ENCODE data around the gene ACTR5.

The ACTR5 gene

GRCh38 chr20:38748097-38748860 lies at the start of gene ACTR5:
Gene ACTR5, plus strand, starts transcription at chr20:38748460. Its CDS starts 19 bp downstream, at chr20:38748479.
- Histone ChIP-seq H3K27me3 (ENCODE audit: control insufficient read depth, insufficient read depth, low read length) (peaks cover 22% of the 10 kb centered on the region), H3K27ac (ENCODE audit: low read length) (peak within 1 kb of the TSS; percentile 46), H3K9me3 (ENCODE audit: control insufficient read depth, low read depth, low read length) (no peaks in the 10 kb centered on the region), H3K4me3 (ENCODE audit: low read length) (peak within 1 kb of the TSS; percentile 65), H3K4me1 (ENCODE audit: control insufficient read depth, low read depth, low read length) (peaks cover 4% of the 10 kb centered on the region), H3K36me3 (ENCODE audit: control insufficient read depth, low read depth, low read length) (peaks cover 12% of the 10 kb centered on the region), H3K9ac (ENCODE audit: low read length) (peak within 1 kb of the TSS; percentile 57)

DNA sequence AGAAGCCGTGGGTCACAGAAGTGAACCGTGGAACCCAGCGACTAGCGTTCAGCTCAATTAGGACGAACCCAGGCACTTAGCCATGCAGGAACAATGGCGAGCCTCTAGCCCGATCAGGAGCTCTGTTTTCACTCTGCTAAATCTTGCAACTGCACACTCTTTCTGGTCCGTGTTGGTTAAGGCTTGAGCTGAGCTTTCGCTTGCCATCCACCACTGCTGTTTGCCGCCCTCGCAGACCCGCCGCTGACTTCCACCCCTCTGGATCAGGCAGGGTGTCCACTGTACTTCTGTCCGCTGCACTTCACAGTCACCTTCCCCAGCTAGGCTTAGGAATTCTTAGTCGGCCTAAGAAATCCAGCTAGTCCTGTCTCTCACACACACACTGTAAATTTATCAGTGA lies 49.7 kb upstream of the ACTR5 start:
- H3K9ac ChIP-seq (ENCODE audit: low read length): no peak overlapping the region
- H3K27me3 ChIP-seq (ENCODE audit: control insufficient read depth, insufficient read depth, low read length): no peaks in the 10 kb centered on the region
- H3K36me3 ChIP-seq (ENCODE audit: control insufficient read depth, low read depth, low read length): no peaks in the 10 kb centered on the region
- H3K9me3 ChIP-seq (ENCODE audit: control insufficient read depth, low read depth, low read length): no peaks in the 10 kb centered on the region
- H3K4me3 ChIP-seq (ENCODE audit: low read length): no peak overlapping the region
- H3K4me1 ChIP-seq (ENCODE audit: control insufficient read depth, low read depth, low read length): peaks cover 5% of the 10 kb centered on the region
- no peak overlapping the region for H3K27ac ChIP-seq (ENCODE audit: low read length)

DNA sequence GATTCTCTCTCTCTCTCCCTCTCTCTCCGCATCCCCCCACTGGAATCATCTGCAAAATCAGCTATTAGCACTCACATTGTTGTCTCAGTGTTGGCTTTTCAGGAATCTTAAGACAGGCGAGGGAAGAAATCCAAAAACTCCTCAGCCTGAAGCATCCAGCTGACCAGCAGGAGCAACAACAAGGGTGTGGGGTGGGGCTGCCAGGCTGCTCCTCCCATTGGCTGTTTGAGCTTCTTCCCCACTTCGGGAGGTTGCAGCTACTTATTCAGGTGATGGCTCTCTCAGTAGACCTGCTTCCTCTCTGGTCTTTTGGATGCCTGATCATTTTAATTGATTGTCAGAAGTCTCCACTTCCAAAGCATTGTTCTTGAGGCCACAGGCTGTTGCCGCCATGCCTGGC lies 48.1 kb upstream of the ACTR5 start:
- H3K9ac ChIP-seq (ENCODE audit: low read length): no peak overlapping the region
- peaks cover 5% of the 10 kb centered on the region for H3K4me1 ChIP-seq (ENCODE audit: control insufficient read depth, low read depth, low read length)
- no peaks in the 10 kb centered on the region for H3K36me3 ChIP-seq (ENCODE audit: control insufficient read depth, low read depth, low read length)
- H3K4me3 ChIP-seq (ENCODE audit: low read length): no peak overlapping the region
- no peaks in the 10 kb centered on the region for H3K9me3 ChIP-seq (ENCODE audit: control insufficient read depth, low read depth, low read length)
- H3K27ac ChIP-seq (ENCODE audit: low read length): no peak overlapping the region
- no peaks in the 10 kb centered on the region for H3K27me3 ChIP-seq (ENCODE audit: control insufficient read depth, insufficient read depth, low read length)

DNA sequence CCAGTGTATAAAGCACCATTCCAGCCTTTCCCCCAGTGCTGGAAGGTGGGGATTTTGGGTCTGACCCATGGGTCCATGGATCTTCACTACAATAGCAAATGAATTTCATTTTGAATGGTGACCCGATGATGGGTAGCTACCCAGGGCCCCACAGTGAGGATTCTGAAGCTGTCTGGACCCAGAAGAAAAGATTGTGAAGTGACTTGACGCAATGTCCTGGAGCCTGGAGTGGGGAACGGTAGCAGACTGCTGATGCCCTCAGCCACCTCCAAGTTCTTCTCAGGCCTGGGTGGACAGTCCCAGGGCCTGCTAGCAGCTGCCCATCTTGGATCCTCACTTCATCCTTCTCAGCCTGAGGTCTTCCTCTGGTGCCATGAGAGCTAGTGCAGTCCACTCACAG lies 47.3 kb upstream of the ACTR5 start:
- Histone ChIP-seq H3K27me3 (ENCODE audit: control insufficient read depth, insufficient read depth, low read length) (no peaks in the 10 kb centered on the region), H3K9ac (ENCODE audit: low read length) (no peak overlapping the region)

GRCh38 chr20:38703526-38703925 lies 44.7 kb upstream of the ACTR5 start:
- Histone ChIP-seq H3K36me3 (ENCODE audit: control insufficient read depth, low read depth, low read length) (no peaks in the 10 kb centered on the region), H3K4me1 (ENCODE audit: control insufficient read depth, low read depth, low read length) (peaks cover 11% of the 10 kb centered on the region), H3K9ac (ENCODE audit: low read length) (no peak overlapping the region), H3K27me3 (ENCODE audit: control insufficient read depth, insufficient read depth, low read length) (no peaks in the 10 kb centered on the region), H3K4me3 (ENCODE audit: low read length) (no peak overlapping the region), H3K27ac (ENCODE audit: low read length) (no peak overlapping the region), H3K9me3 (ENCODE audit: control insufficient read depth, low read depth, low read length) (no peaks in the 10 kb centered on the region)

More for the DNA sequence above, 47.3 kb upstream of the ACTR5 start:
- Histone ChIP-seq H3K36me3 (ENCODE audit: control insufficient read depth, low read depth, low read length) (no peaks in the 10 kb centered on the region), H3K27ac (ENCODE audit: low read length) (no peak overlapping the region), H3K4me1 (ENCODE audit: control insufficient read depth, low read depth, low read length) (peaks cover 5% of the 10 kb centered on the region), H3K4me3 (ENCODE audit: low read length) (no peak overlapping the region), H3K9me3 (ENCODE audit: control insufficient read depth, low read depth, low read length) (no peaks in the 10 kb centered on the region)

GRCh38 chr20:38704136-38704535 lies 44.1 kb upstream of the ACTR5 start:
- Histone ChIP-seq H3K36me3 (ENCODE audit: control insufficient read depth, low read depth, low read length) (no peaks in the 10 kb centered on the region), H3K4me1 (ENCODE audit: control insufficient read depth, low read depth, low read length) (peaks cover 11% of the 10 kb centered on the region), H3K27me3 (ENCODE audit: control insufficient read depth, insufficient read depth, low read length) (no peaks in the 10 kb centered on the region), H3K4me3 (ENCODE audit: low read length) (no peak overlapping the region), H3K27ac (ENCODE audit: low read length) (no peak overlapping the region), H3K9ac (ENCODE audit: low read length) (no peak overlapping the region), H3K9me3 (ENCODE audit: control insufficient read depth, low read depth, low read length) (no peaks in the 10 kb centered on the region)

DNA sequence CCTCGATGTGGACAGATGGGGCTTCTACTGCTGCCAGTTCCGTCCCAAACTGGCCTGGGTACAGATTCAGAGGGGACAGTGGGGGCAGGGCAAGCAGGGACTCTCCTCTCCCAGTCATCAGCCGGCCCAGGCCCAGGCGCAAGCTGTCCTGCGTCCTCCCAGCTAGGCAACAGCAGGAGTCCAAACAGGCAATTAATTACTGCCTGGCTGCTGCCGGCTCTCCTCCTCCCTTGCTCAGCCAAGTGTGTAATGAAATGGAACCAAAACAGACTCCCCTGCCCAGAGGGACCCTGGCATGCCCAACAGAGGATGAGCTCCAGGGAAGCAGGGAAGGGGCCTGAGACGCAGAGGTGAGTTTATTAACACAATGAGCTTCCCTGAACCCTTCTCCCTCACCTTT lies 41.8 kb upstream of the ACTR5 start:
- H3K36me3 ChIP-seq (ENCODE audit: control insufficient read depth, low read depth, low read length): no peaks in the 10 kb centered on the region
- peaks cover 8% of the 10 kb centered on the region for H3K4me1 ChIP-seq (ENCODE audit: control insufficient read depth, low read depth, low read length)
- H3K9ac ChIP-seq (ENCODE audit: low read length): no peak overlapping the region
- H3K27me3 ChIP-seq (ENCODE audit: control insufficient read depth, insufficient read depth, low read length): no peaks in the 10 kb centered on the region
- H3K27ac ChIP-seq (ENCODE audit: low read length): no peak overlapping the region
- no peak overlapping the region for H3K4me3 ChIP-seq (ENCODE audit: low read length)
- H3K9me3 ChIP-seq (ENCODE audit: control insufficient read depth, low read depth, low read length): no peaks in the 10 kb centered on the region

- H3K4me3 ChIP-seq (ENCODE audit: low read length): no peak overlapping the region
- peaks cover 22% of the 10 kb centered on the region for H3K27me3 ChIP-seq (ENCODE audit: control insufficient read depth, insufficient read depth, low read length)
- H3K9me3 ChIP-seq (ENCODE audit: control insufficient read depth, low read depth, low read length): no peaks in the 10 kb centered on the region
- no peak overlapping the region for H3K27ac ChIP-seq (ENCODE audit: low read length)
- H3K9ac ChIP-seq (ENCODE audit: low read length): no peak overlapping the region
- no peaks in the 10 kb centered on the region for H3K36me3 ChIP-seq (ENCODE audit: control insufficient read depth, low read depth, low read length)
- H3K4me1 ChIP-seq (ENCODE audit: control insufficient read depth, low read depth, low read length): peaks cover 3% of the 10 kb centered on the region
Measured at GRCh38 chr20:38714308-38714707, 34.0 kb upstream of the ACTR5 start.

DNA sequence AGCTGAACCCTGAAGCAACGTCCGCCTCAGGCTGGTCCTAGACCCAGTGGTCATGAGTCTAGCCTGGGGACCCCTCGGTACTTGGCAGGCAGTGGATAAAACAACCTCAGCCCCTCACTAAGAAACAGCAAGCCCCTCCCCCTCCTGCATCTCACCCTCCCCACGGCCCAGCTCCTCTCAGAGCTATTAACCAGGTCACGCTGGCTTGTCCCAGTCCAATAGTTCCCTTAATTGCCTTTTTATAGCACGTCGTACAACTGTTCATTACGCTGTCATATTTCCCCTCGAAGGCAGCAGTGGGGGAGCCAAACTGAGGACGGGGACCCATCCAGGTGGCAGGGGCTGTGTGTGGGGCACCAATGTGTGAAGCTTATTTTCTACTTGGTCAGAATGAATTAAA lies 32.6 kb upstream of the ACTR5 start:
- no peak overlapping the region for H3K27ac ChIP-seq (ENCODE audit: low read length)
- H3K9ac ChIP-seq (ENCODE audit: low read length): no peak overlapping the region
- H3K9me3 ChIP-seq (ENCODE audit: control insufficient read depth, low read depth, low read length): no peaks in the 10 kb centered on the region
- peaks cover 36% of the 10 kb centered on the region for H3K27me3 ChIP-seq (ENCODE audit: control insufficient read depth, insufficient read depth, low read length)
- H3K36me3 ChIP-seq (ENCODE audit: control insufficient read depth, low read depth, low read length): no peaks in the 10 kb centered on the region
- no peak overlapping the region for H3K4me3 ChIP-seq (ENCODE audit: low read length)
- peaks cover under 1% of the 10 kb centered on the region for H3K4me1 ChIP-seq (ENCODE audit: control insufficient read depth, low read depth, low read length)

DNA sequence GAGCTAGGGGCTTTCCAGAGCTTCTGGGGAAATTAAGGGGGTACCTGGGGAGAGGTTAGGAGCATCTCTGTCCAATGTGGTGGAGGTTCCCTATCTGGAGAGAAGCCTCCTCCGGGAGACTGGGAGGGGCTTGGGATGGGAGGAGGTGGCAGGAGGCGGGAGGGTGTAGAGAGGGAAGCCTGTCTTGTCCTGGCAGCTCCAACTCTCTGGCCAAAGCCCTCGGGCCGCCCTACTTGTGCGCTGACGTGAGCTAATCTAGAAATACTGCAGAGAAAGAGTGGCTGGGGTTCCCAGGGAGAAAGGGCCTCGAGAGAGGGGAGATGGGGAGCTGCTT lies 25.6 kb upstream of the ACTR5 start:
- no peak overlapping the region for H3K9ac ChIP-seq (ENCODE audit: low read length)
- H3K9me3 ChIP-seq (ENCODE audit: control insufficient read depth, low read depth, low read length): peaks cover under 1% of the 10 kb centered on the region
- peak overlapping the region; percentile 26 for H3K4me3 ChIP-seq (ENCODE audit: low read length)
- H3K27me3 ChIP-seq (ENCODE audit: control insufficient read depth, insufficient read depth, low read length): peaks cover 100% of the 10 kb centered on the region
- H3K27ac ChIP-seq (ENCODE audit: low read length): no peak overlapping the region
- peaks cover 18% of the 10 kb centered on the region for H3K4me1 ChIP-seq (ENCODE audit: control insufficient read depth, low read depth, low read length)
- no peaks in the 10 kb centered on the region for H3K36me3 ChIP-seq (ENCODE audit: control insufficient read depth, low read depth, low read length)

- Histone ChIP-seq H3K4me3 (ENCODE audit: low read length) (peak overlapping the region; percentile 26), H3K9me3 (ENCODE audit: control insufficient read depth, low read depth, low read length) (peaks cover 2% of the 10 kb centered on the region), H3K9ac (ENCODE audit: low read length) (no peak overlapping the region), H3K36me3 (ENCODE audit: control insufficient read depth, low read depth, low read length) (no peaks in the 10 kb centered on the region), H3K27me3 (ENCODE audit: control insufficient read depth, insufficient read depth, low read length) (peaks cover 100% of the 10 kb centered on the region), H3K27ac (ENCODE audit: low read length) (no peak overlapping the region), H3K4me1 (ENCODE audit: control insufficient read depth, low read depth, low read length) (peaks cover 24% of the 10 kb centered on the region)
Measured at GRCh38 chr20:38723017-38723847, 25.0 kb upstream of the ACTR5 start.
